ENCODE measurements around the gene LEFTY1. TPM values are rescaled to one million over a fixed set of nuclear protein-coding genes. Genes with fewer than 3 reads are reported as not detected.

The LEFTY1 gene
- polyA plus RNA-seq, 3 donors, result 5.6 to 6.9 (median 6.7) TPM

- no peak for DNase-seq
These were observed 31.0 kb upstream of the LEFTY1 start for GRCh38 chr1:225919906-225920305.

GRCh38 chr1:225918280-225918679 is 29.3 kb upstream of the LEFTY1 start:
- DNase-seq, result no peak

GRCh38 chr1:225917536-225917935 is 28.6 kb upstream of the LEFTY1 start:
- DNase-seq, result no peak

- DNase-seq, result no peak
These were observed 28.2 kb upstream of the LEFTY1 start for GRCh38 chr1:225917101-225917500.

- DNase-seq, result no peak
These were observed 26.6 kb upstream of the LEFTY1 start for GRCh38 chr1:225915538-225915991.

GRCh38 chr1:225914947-225915346 is 26.0 kb upstream of the LEFTY1 start:
- no peak for DNase-seq

- DNase-seq, result no peak
These were observed 25.4 kb upstream of the LEFTY1 start for GRCh38 chr1:225914391-225914790.

GRCh38 chr1:225911191-225912130 is 22.5 kb upstream of the LEFTY1 start:
- no peak for DNase-seq

- DNase-seq, result no peak
These were observed 20.5 kb upstream of the LEFTY1 start for GRCh38 chr1:225909477-225909876.

- no peak for DNase-seq
These were observed 19.8 kb upstream of the LEFTY1 start for GRCh38 chr1:225908773-225909172.

GRCh38 chr1:225908013-225908640 is 19.2 kb upstream of the LEFTY1 start:
- no peak for DNase-seq

- DNase-seq, result no peak
These were observed 18.4 kb upstream of the LEFTY1 start for GRCh38 chr1:225907341-225907740.

GRCh38 chr1:225906467-225906866 is 17.5 kb upstream of the LEFTY1 start:
- DNase-seq, result no peak

- no peak for DNase-seq
These were observed 14.7 kb upstream of the LEFTY1 start for GRCh38 chr1:225903623-225904022.

- DNase-seq, result no peak
These were observed 10.3 kb upstream of the LEFTY1 start for GRCh38 chr1:225899044-225899925.

- no peak for DNase-seq
These were observed 8.9 kb upstream of the LEFTY1 start for GRCh38 chr1:225897595-225898514.

- no peak for DNase-seq
These were observed 8.1 kb upstream of the LEFTY1 start for GRCh38 chr1:225896937-225897549.

GRCh38 chr1:225896494-225896893 is 7.5 kb upstream of the LEFTY1 start:
- DNase-seq, result no peak

GRCh38 chr1:225892307-225892706 is 3.4 kb upstream of the LEFTY1 start:
- DNase-seq, result no peak

GRCh38 chr1:225891229-225891972 is 2.5 kb upstream of the LEFTY1 start:
- DNase-seq, result no peak

All from renal pelvis (tissue), 4 donors.